Vagina (tissue), 2 donors: ENCODE measurements around the gene TRIM31.
A peak's percentile ranks its signal among the peaks of the same experiment; 100 is the strongest.

Experiments used
- CTCF ChIP-seq, 3 experiments: fragments of 450-650 bp in 2 of 3; fragments of 200-600 bp in 1 of 3; sonication (generic) in 1 of 3; IDR thresholded peaks; one replicate each; pipeline ENCODE4 v1.5.1; 2017 to 2019; ENCODE audit warnings: antibody characterized with exemption in 3 of 3, mild to moderate bottlenecking in 2 of 3, moderate library complexity in 2 of 3
- POLR2A ChIP-seq, 2 donors: fragments of 450-650 bp; IDR thresholded peaks; one replicate each; pipeline ENCODE4 v1.6.1; 2017; ENCODE audit warnings: antibody characterized with exemption in 2 of 2, mild to moderate bottlenecking in 2 of 2, moderate library complexity in 2 of 2
- POLR2AphosphoS5 ChIP-seq, 2 donors: sonication (generic); formaldehyde crosslinking; IDR thresholded peaks; one replicate each; pipeline ENCODE4 v1.9.0; 2017; ENCODE audit warnings: antibody characterized with exemption in 2 of 2, mild to moderate bottlenecking in 2 of 2, low read depth in 1 of 2; ENCODE audit not compliant: insufficient read depth in 1 of 2

DNA sequence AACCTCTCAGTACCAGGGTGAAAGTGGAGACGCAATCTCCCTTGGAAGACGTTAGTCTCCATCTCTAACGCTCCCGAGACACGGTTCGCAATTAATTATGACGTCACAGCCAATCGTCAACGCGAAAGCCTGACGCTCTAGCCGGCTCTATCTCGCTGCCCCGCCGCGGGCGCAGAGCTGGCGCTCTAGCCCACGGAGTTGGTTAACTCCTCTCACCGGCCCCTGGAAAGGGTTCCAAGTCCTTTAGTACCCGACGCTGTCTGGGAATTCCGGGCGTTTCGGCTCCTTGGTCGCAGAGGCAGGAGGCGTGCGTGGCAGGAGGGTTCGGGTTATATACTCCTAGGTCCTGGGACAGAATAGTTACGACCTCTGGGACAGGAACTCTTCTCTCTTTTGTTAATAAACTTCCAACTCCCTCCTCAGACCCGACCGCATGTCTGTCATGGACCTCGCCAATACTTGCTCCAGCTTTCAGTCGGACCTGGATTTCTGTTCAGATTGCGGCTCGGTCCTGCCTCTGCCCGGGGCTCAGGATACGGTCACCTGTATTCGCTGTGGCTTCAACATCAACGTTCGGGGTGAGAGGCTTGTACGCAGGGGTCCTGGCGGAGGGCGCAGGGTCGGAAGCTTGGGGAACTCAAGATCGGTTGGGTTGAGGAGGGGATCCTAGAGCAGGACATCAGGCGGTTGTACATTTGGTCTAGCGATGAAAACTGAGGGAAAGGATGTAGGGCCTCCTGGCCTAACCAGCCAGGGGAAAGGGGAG is 51.6 kb downstream of the TRIM31 start, which contains the start of gene POLR1H:
- TF ChIP-seq POLR2AphosphoS5 (IDR thresholded peaks at IDR 0.05; ENCODE audit: insufficient read depth in 1 of 2, low read depth in 1 of 2) (peak; percentile 87 to 97), CTCF (IDR thresholded peaks at IDR 0.05) (no peak), POLR2A (IDR thresholded peaks at IDR 0.05) (peak in 1 of 2 donors; percentile 73)
